NB4 (cell line): ENCODE results near the gene SLC35F1.

ENCODE experiments used
- DNase-seq: peaks from one replicate; pipeline ENCODE4 v3.0.0; 2010; ENCODE audit warnings: low read depth
- H3K4me3 ChIP-seq: one replicate; pipeline ENCODE4 v1.5.1; 2011; ENCODE audit warnings: mild to moderate bottlenecking, low read depth, low read length, moderate library complexity
- MYC ChIP-seq: IDR thresholded peaks from 2 replicates; pipeline ENCODE4 v1.6.1; 2011; ENCODE audit warnings: low read depth, low read length
- POLR2A ChIP-seq: IDR thresholded peaks from 2 replicates; pipeline ENCODE4 v1.6.1; 2011; ENCODE audit warnings: mild to moderate bottlenecking; ENCODE audit not compliant: insufficient read length; ENCODE audit errors: extremely low read depth
- TF ChIP-seq, protein P1 (sequence below): IDR thresholded peaks from 2 replicates; pipeline ENCODE4 v1.6.1; 2011; ENCODE audit warnings: low read depth, low read length
- TF ChIP-seq, protein P2 (sequence below): IDR thresholded peaks from one replicate; pipeline ENCODE4 v1.5.1; 2012; ENCODE audit warnings: low read depth, low read length

SLC35F1 gene

DNA sequence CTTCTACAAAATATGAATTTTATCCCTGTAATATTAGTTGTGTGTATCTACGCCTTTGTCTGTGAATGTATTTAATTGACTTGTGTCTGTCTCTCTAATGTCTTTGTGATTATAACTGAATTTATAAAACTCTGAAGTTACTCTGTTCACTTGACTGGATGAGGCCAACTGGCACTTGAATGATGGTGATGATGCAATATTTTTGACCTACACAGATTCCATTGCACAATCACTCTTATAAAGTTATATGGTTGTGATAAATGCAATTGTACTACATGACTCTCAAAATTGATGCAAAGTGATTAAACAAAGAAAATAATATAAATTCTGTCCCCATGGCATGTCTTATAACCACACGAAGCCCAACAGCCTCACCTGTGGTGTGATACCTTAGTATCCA, 353.8 kb downstream of the SLC35F1 start:
- no peak for DNase-seq
- TF ChIP-seq, protein P1, sequence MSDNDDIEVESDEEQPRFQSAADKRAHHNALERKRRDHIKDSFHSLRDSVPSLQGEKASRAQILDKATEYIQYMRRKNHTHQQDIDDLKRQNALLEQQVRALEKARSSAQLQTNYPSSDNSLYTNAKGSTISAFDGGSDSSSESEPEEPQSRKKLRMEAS: no peak
- TF ChIP-seq MYC: no peak
- TF ChIP-seq, protein P2, sequence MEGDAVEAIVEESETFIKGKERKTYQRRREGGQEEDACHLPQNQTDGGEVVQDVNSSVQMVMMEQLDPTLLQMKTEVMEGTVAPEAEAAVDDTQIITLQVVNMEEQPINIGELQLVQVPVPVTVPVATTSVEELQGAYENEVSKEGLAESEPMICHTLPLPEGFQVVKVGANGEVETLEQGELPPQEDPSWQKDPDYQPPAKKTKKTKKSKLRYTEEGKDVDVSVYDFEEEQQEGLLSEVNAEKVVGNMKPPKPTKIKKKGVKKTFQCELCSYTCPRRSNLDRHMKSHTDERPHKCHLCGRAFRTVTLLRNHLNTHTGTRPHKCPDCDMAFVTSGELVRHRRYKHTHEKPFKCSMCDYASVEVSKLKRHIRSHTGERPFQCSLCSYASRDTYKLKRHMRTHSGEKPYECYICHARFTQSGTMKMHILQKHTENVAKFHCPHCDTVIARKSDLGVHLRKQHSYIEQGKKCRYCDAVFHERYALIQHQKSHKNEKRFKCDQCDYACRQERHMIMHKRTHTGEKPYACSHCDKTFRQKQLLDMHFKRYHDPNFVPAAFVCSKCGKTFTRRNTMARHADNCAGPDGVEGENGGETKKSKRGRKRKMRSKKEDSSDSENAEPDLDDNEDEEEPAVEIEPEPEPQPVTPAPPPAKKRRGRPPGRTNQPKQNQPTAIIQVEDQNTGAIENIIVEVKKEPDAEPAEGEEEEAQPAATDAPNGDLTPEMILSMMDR: no peak
- H3K4me3 ChIP-seq: no peak overlapping the region

- no peak for TF ChIP-seq POLR2A
- TF ChIP-seq, protein P2: peak; percentile 19
- DNase-seq: peak; percentile 53
Measured at GRCh38 chr6:118263921-118264486, 356.9 kb downstream of the SLC35F1 start.

GRCh38 chr6:118269659-118270058, 362.6 kb downstream of the SLC35F1 start:
- TF ChIP-seq, protein P2: no peak
- no peak for TF ChIP-seq POLR2A
- TF ChIP-seq, protein P1: no peak
- TF ChIP-seq MYC: no peak
- DNase-seq: no peak
- H3K4me3 ChIP-seq: no peak overlapping the region

More at GRCh38 chr6:118263921-118264486, 356.9 kb downstream of the SLC35F1 start:
- H3K4me3 ChIP-seq: no peak overlapping the region

- H3K4me3 ChIP-seq: no peak overlapping the region
- DNase-seq: no peak
- no peak for TF ChIP-seq POLR2A
Measured at GRCh38 chr6:118277631-118278030, 370.6 kb downstream of the SLC35F1 start.

DNA sequence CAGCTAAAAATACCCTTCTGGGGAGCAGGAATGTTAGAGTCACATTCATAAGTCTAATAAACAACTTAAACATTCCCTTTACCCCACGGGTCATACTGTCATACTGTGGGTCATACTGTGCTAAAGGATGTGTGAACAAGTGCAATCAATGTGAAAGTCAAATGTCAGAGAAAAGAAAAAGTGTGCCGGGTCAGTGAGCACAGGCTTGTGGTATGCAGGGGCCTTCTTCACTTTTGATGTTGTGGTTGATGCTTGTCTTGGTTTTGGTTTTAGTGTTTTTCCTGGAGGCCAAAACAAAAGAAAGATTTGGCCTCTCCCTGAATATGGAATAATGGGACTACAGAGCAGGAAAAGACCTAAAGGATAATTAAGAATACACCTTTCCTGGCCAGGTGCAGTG, 373.1 kb downstream of the SLC35F1 start:
- H3K4me3 ChIP-seq: no peak overlapping the region
- TF ChIP-seq, protein P2: no peak
- TF ChIP-seq MYC (no peak), POLR2A (no peak)
- TF ChIP-seq, protein P1: no peak
- no peak for DNase-seq

GRCh38 chr6:118281291-118281690, 374.2 kb downstream of the SLC35F1 start:
- DNase-seq: no peak

More at GRCh38 chr6:118281291-118281690, 374.2 kb downstream of the SLC35F1 start:
- TF ChIP-seq, protein P2: no peak
- TF ChIP-seq, protein P1: no peak
- H3K4me3 ChIP-seq: no peak overlapping the region
